NT2/D1 (cell line): ENCODE data around the gene ICOS.

Source experiments
- SUZ12 ChIP-seq: IDR thresholded peaks from 2 replicates; pipeline ENCODE4 v1.6.1; 2011; ENCODE audit not compliant: insufficient read length, insufficient read depth; ENCODE audit errors: extremely low read depth
- YY1 ChIP-seq: IDR thresholded peaks from 2 replicates; pipeline ENCODE4 v1.6.1; 2011; ENCODE audit not compliant: insufficient read length, insufficient read depth
- ZNF274 ChIP-seq: IDR thresholded peaks from 2 replicates; pipeline ENCODE4 v1.6.1; 2011; ENCODE audit warnings: mild to moderate bottlenecking, low read depth, low read length

GRCh38 chr2:203904022-203904421 is 32.5 kb upstream of the ICOS start:
- TF ChIP-seq ZNF274: no peak
- no peak for TF ChIP-seq YY1
- TF ChIP-seq SUZ12: no peak
